B cell (primary cell): ENCODE data around the gene UNC5B. TPM values are rescaled to one million over a fixed set of nuclear protein-coding genes. Genes with fewer than 3 reads are reported as not detected.

ENCODE experiments used
- ATAC-seq: fragments of 200-7000 bp; cut with Tn5 transposase; one replicate; pipeline ENCODE4 v1.10.0; 2021; ENCODE audit warnings: low read depth, mild to moderate bottlenecking, moderate number of reproducible peaks, moderate library complexity
- CTCF ChIA-PET: fragments of 350-600 bp; sonication (Branson Sonifier 250); formaldehyde crosslinking; loops from one replicate; lab custom pipeline; 2021; ENCODE audit warnings: antibody characterized with exemption, inconsistent platforms; lab: Charles Lee
- POLR2A ChIA-PET: fragments of 350-600 bp; sonication (Branson Sonifier 250); formaldehyde crosslinking; loops from one replicate; lab custom pipeline; 2021; ENCODE audit warnings: antibody characterized with exemption; lab: Charles Lee
- DNase-seq: peaks from one replicate; pipeline ENCODE4 v3.0.0; 2013
- H2AFZ ChIP-seq: 2 replicates; pipeline ENCODE4 v1.6.1; 2012; ENCODE audit warnings: mild to moderate bottlenecking, low read depth, low read length; ENCODE audit not compliant: insufficient read depth, poor library complexity, severe bottlenecking
- H3K27ac ChIP-seq, 2 donors: 1 replicate in 1 of 2; 2 replicates in 1 of 2; pipeline ENCODE4 v1.5.1; 2012 to 2013; ENCODE audit warnings: low read length in 2 of 2, mild to moderate bottlenecking in 2 of 2, moderate library complexity in 1 of 2
- H3K27me3 ChIP-seq, 4 experiments: fragments of 200-600 bp in 1 of 4; sonication (generic) in 1 of 4; replicated peaks in 1 of 4; 1 replicate in 2 of 4; 2 replicates in 2 of 4; pipeline versions ENCODE4 v1.6.1 to v1.7.0; 2013 to 2016; ENCODE audit warnings: low read length in 3 of 4, mild to moderate bottlenecking in 2 of 4, mixed read lengths in 1 of 4, moderate library complexity in 1 of 4; ENCODE audit not compliant: insufficient read depth in 4 of 4, control insufficient read depth in 3 of 4; ENCODE audit errors: control extremely low read depth in 1 of 4
- H3K36me3 ChIP-seq, 2 experiments: replicated peaks in 1 of 2; 1 replicate in 1 of 2; 2 replicates in 1 of 2; pipeline versions ENCODE4 v1.6.1 to v1.7.1; 2013; ENCODE audit warnings: low read length in 1 of 2; ENCODE audit not compliant: insufficient read depth in 2 of 2, control insufficient read depth in 1 of 2; ENCODE audit errors: control extremely low read depth in 1 of 2, extremely low read depth in 1 of 2
- H3K4me1 ChIP-seq, 2 donors: fragments of 200-600 bp in 1 of 2; sonication (generic) in 1 of 2; 1 replicate in 1 of 2; 2 replicates in 1 of 2; pipeline versions ENCODE4 v1.5.1 to v1.6.1; 2013 to 2017; ENCODE audit warnings: low read length in 2 of 2; ENCODE audit not compliant: control insufficient read depth in 2 of 2, insufficient read depth in 2 of 2
- H3K4me2 ChIP-seq: replicated peaks from 2 replicates; pipeline ENCODE3; 2012; ENCODE audit warnings: mild to moderate bottlenecking, low read depth, low read length; ENCODE audit not compliant: poor library complexity, severe bottlenecking
- H3K4me3 ChIP-seq, 5 experiments: fragments of 200-600 bp in 1 of 5; sonication (generic) in 1 of 5; 1 replicate in 3 of 5; 2 replicates in 2 of 5; pipeline versions ENCODE4 v1.5.1 to v1.7.0; 2011 to 2016; ENCODE audit warnings: low read length in 4 of 5, mild to moderate bottlenecking in 4 of 5, low read depth in 2 of 5, control low read depth in 1 of 5, moderate library complexity in 1 of 5; ENCODE audit not compliant: insufficient read depth in 1 of 5; ENCODE audit errors: control extremely low read depth in 1 of 5, extremely low read depth in 1 of 5
- H3K79me2 ChIP-seq: fragments of 200-600 bp; sonication (generic); one replicate; pipeline ENCODE4 v1.6.0; 2016; ENCODE audit warnings: low read length; ENCODE audit not compliant: control insufficient read depth, insufficient read depth
- H3K9ac ChIP-seq: fragments of 200-600 bp; sonication (generic); 2 replicates; pipeline ENCODE4 v1.6.1; 2017; ENCODE audit warnings: mild to moderate bottlenecking, low read length, moderate library complexity
- H3K9me3 ChIP-seq, 3 donors: one replicate each; pipeline versions ENCODE4 v1.6.1 to v1.7.1; 2013; ENCODE audit warnings: low read length in 2 of 3; ENCODE audit not compliant: control insufficient read depth in 2 of 3, insufficient read depth in 1 of 3; ENCODE audit errors: control extremely low read depth in 1 of 3
- H4K20me1 ChIP-seq: 2 replicates; pipeline ENCODE4 v1.6.0; 2012; ENCODE audit warnings: mild to moderate bottlenecking, low read length; ENCODE audit not compliant: insufficient read depth, control insufficient read depth, poor library complexity, severe bottlenecking
- H3K27ac Mint-ChIP-seq: one replicate; pipeline ENCODE4 v1.8.0; 2021; ENCODE audit warnings: mixed read lengths
- H3K27me3 Mint-ChIP-seq: one replicate; pipeline ENCODE4 v1.8.0; 2021; ENCODE audit warnings: mixed read lengths
- H3K4me1 Mint-ChIP-seq: one replicate; pipeline ENCODE4 v1.8.0; 2021; ENCODE audit warnings: mixed read lengths
- H3K4me3 Mint-ChIP-seq: one replicate; pipeline ENCODE4 v1.8.0; 2021; ENCODE audit warnings: mixed read lengths
- H3K9me3 Mint-ChIP-seq: one replicate; pipeline ENCODE4 v1.8.0; 2022; ENCODE audit warnings: mixed read lengths; ENCODE audit not compliant: insufficient read depth
- EZH2 ChIP-seq: IDR thresholded peaks from 2 replicates; pipeline ENCODE4 v1.6.1; 2012; ENCODE audit warnings: borderline replicate concordance, low read depth, mild to moderate bottlenecking, moderate library complexity, low read length; ENCODE audit not compliant: insufficient read depth, poor library complexity, severe bottlenecking
- WGBS: methylation state at CpG from one replicate; pipeline ENCODE4 v1.1.5; 2013; ENCODE audit warnings: missing lambda C conversion rate; ENCODE audit not compliant: insufficient coverage; 5-methylcytosine and 5-hydroxymethylcytosine counted together
- intact Hi-C: fragments of 100-400 bp; cut with micrococcal nuclease; formaldehyde crosslinking; loops from one replicate; pipeline ENCODE4 v1.10.0; 2022
- polyA plus RNA-seq: library from polyadenylated mRNA; depleted of rRNA; stranded (reverse); fragments of >200 nt; gene quantifications from 2 replicates; pipeline ENCODE4 v1.2.3, GENCODE V29; 2012
- total RNA-seq, 2 donors: library from RNA; stranded (reverse); fragments of 120-200 nt in 1 of 2; gene quantifications; 1 replicate in 1 of 2; 2 replicates in 1 of 2; pipeline versions ENCODE4 v1.2.3 to v1.2.4, GENCODE V29; 2013 to 2022
- TF ChIP-seq, protein P1 (sequence below): fragments of 200-600 bp; IDR thresholded peaks from one replicate; pipeline ENCODE4 v1.8.0; 2022; ENCODE audit warnings: antibody characterized with exemption, mild to moderate bottlenecking

Gene UNC5B
- total and polyA plus RNA-seq, 2 donors (not counting 1 experiment from before 2014, with no cell fraction given), result not detected

DNA sequence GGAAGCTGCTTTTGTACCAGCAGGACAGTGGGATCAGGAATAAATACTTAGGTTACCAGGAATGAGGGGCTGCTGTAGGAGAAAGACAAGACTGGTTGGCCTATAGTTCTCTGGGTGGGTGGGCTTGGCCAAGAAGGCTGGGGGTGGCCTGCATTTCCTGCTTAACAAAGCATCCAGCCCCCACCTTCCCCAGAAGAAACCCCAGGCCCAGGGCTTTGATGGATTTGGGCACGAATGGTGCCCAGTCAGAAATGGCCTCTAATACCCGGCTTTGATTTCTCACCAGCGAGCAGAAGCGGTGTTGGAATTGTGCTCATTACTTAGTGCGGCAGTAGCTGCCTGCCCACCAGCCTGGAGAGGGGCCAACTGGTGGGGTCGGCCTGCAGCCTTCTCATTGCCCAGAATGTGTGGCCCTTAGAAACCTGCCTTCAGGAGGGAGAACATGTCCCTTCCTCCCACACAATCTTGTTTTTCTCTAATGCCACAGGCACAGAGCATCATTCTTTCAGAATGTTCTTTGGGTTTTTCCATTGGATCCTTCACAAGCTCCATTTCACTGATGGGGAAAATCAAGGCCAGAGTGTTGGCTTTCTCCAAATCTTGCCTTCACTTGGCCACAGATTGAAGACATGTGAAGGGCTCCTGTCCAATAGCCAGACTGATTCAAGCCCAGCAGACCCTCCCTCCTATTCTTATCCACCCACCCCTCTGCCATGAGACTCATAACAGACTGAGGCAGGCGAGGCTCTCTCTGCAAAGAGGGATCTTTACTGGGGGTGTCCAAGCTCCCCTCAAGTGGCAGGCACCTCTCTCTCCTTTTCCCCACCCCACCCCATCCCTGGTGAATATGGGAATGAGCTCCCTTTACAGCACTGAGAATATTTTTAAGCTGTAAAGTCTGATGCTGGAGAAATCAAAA, 2.5 kb downstream of the UNC5B start:
- peaks cover 57% of the 10 kb centered on the region for H3K27me3 Mint-ChIP-seq
- ChIA-PET CTCF (interaction anchor here (0.8 kb wide), 1 partner anchor 12 kb away, joined by 3 read pairs; no protein-coding TSS in a partner anchor), POLR2A (no interaction called here)
- Histone ChIP-seq H3K9me3 (no peaks in the 10 kb centered on the region), H3K79me2 (no peaks in the 10 kb centered on the region), H2AFZ (no peak overlapping the region), H3K4me1 (peaks cover 13 to 19% of the 10 kb centered on the region in 2 donors), H3K4me2 (no peak overlapping the region), H3K4me3 (no peak overlapping the region), H3K27me3 (peaks cover 0 to 77% (median 27%) of the 10 kb centered on the region in 4 experiments), H4K20me1 (no peaks in the 10 kb centered on the region), H3K36me3 (no peaks in the 10 kb centered on the region), H3K27ac (no peak overlapping the region), H3K9ac (no peak overlapping the region)
- H3K4me1 Mint-ChIP-seq, result peaks cover 18% of the 10 kb centered on the region
- peak overlapping the region; percentile 51 for H3K4me3 Mint-ChIP-seq
- TF ChIP-seq, protein P1, sequence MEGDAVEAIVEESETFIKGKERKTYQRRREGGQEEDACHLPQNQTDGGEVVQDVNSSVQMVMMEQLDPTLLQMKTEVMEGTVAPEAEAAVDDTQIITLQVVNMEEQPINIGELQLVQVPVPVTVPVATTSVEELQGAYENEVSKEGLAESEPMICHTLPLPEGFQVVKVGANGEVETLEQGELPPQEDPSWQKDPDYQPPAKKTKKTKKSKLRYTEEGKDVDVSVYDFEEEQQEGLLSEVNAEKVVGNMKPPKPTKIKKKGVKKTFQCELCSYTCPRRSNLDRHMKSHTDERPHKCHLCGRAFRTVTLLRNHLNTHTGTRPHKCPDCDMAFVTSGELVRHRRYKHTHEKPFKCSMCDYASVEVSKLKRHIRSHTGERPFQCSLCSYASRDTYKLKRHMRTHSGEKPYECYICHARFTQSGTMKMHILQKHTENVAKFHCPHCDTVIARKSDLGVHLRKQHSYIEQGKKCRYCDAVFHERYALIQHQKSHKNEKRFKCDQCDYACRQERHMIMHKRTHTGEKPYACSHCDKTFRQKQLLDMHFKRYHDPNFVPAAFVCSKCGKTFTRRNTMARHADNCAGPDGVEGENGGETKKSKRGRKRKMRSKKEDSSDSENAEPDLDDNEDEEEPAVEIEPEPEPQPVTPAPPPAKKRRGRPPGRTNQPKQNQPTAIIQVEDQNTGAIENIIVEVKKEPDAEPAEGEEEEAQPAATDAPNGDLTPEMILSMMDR, result no peak
- no peak for TF ChIP-seq EZH2
- DNase-seq, result no peak
- intact Hi-C loops, result no loop called here
- H3K27ac Mint-ChIP-seq, result no peak overlapping the region
- 91% methylated on average over 6 of the region's 7 CpGs for WGBS
- ATAC-seq, result no peak
- no peaks in the 10 kb centered on the region for H3K9me3 Mint-ChIP-seq

DNA sequence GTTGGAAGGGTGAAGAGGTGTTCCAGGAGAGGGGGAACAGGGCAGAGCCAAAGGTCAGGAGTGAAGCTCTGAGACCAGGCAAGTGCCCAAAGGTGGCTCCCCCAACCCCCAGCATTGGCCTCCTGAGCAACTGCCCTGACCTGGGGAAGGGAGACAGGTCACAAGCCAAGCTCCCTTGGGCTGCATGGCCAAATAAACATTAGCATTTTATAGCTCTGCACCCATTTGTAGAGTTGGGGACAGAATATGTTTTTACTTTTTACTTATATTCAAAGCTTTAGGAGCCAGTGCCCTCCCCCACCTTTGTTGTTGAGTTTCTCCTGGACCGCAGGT, 4.0 kb downstream of the UNC5B start:
- POLR2A ChIA-PET, result no interaction called here
- no CpG with 5 or more reads among the region's 1 CpG for WGBS
- Histone ChIP-seq H3K36me3 (no peaks in the 10 kb centered on the region), H3K9ac (no peak overlapping the region), H3K27ac (no peak overlapping the region), H3K4me2 (no peak overlapping the region), H3K79me2 (no peaks in the 10 kb centered on the region), H3K27me3 (peaks cover 0 to 69% (median 21%) of the 10 kb centered on the region in 4 experiments), H3K4me1 (peaks cover 13 to 19% of the 10 kb centered on the region in 2 donors), H3K9me3 (no peaks in the 10 kb centered on the region), H2AFZ (no peak overlapping the region), H3K4me3 (no peak overlapping the region), H4K20me1 (no peaks in the 10 kb centered on the region)
- H3K27me3 Mint-ChIP-seq, result peaks cover 55% of the 10 kb centered on the region
- DNase-seq, result no peak
- peaks cover 18% of the 10 kb centered on the region for H3K4me1 Mint-ChIP-seq
- no peak for ATAC-seq
- H3K27ac Mint-ChIP-seq, result no peak overlapping the region
- TF ChIP-seq EZH2, result no peak
- CTCF ChIA-PET, result interaction anchor here (1.4 kb wide), 1 partner anchor 10 kb away, joined by 4 read pairs; no protein-coding TSS in a partner anchor
- no peaks in the 10 kb centered on the region for H3K9me3 Mint-ChIP-seq
- intact Hi-C loops, result no loop called here
- H3K4me3 Mint-ChIP-seq, result peak overlapping the region; percentile 47
